ENCODE results near the gene TEX38.

TEX38 gene

GRCh38 chr1:46656643-46657042 is 15.0 kb upstream of the TEX38 start:
- TF ChIP-seq ZBTB7A (IDR thresholded peaks at IDR 0.05; ENCODE audit: low read depth) (no peak), EGR1 (IDR thresholded peaks at IDR 0.05) (no peak), YY1 (IDR thresholded peaks at IDR 0.05; ENCODE audit: low read depth) (no peak), FOXM1 (IDR thresholded peaks at IDR 0.05; ENCODE audit: borderline replicate concordance, low read depth) (no peak), NFIC (IDR thresholded peaks at IDR 0.05) (no peak), TCF12 (IDR thresholded peaks at IDR 0.05; ENCODE audit: low read depth) (no peak), CREB1 (IDR thresholded peaks at IDR 0.05; ENCODE audit: low read depth) (no peak), EP300 (IDR thresholded peaks at IDR 0.05; ENCODE audit: borderline replicate concordance) (no peak), RAD21 (IDR thresholded peaks at IDR 0.05; ENCODE audit: low read depth) (no peak), MAX (IDR thresholded peaks at IDR 0.05) (no peak), TEAD4 (IDR thresholded peaks at IDR 0.05) (no peak)
- TF ChIP-seq, protein P1, sequence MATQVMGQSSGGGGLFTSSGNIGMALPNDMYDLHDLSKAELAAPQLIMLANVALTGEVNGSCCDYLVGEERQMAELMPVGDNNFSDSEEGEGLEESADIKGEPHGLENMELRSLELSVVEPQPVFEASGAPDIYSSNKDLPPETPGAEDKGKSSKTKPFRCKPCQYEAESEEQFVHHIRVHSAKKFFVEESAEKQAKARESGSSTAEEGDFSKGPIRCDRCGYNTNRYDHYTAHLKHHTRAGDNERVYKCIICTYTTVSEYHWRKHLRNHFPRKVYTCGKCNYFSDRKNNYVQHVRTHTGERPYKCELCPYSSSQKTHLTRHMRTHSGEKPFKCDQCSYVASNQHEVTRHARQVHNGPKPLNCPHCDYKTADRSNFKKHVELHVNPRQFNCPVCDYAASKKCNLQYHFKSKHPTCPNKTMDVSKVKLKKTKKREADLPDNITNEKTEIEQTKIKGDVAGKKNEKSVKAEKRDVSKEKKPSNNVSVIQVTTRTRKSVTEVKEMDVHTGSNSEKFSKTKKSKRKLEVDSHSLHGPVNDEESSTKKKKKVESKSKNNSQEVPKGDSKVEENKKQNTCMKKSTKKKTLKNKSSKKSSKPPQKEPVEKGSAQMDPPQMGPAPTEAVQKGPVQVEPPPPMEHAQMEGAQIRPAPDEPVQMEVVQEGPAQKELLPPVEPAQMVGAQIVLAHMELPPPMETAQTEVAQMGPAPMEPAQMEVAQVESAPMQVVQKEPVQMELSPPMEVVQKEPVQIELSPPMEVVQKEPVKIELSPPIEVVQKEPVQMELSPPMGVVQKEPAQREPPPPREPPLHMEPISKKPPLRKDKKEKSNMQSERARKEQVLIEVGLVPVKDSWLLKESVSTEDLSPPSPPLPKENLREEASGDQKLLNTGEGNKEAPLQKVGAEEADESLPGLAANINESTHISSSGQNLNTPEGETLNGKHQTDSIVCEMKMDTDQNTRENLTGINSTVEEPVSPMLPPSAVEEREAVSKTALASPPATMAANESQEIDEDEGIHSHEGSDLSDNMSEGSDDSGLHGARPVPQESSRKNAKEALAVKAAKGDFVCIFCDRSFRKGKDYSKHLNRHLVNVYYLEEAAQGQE (IDR thresholded peaks at IDR 0.05; ENCODE audit: low read depth), result no peak

DNA sequence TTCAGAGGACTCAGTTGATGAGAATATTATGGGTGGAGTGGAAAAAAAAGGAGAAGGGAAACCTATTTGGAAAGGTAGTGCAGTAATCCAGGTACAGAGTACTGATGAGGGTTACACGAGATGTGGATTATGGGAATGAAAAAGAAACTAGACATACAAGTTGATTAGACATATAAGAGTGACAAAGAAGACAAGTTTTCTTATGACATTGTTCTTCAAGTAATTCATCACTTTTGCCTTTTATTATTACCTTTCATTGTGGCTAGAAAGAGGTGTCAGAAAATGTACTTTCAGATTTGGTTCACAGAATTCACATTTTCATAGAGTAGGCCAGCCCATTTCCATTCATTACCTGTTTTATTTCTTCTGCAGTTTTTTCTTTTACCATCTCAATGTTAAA is 13.9 kb upstream of the TEX38 start:
- no peak for TF ChIP-seq TEAD4 (IDR thresholded peaks at IDR 0.05)
- no peak for TF ChIP-seq EGR1 (IDR thresholded peaks at IDR 0.05)
- TF ChIP-seq, protein P1 (IDR thresholded peaks at IDR 0.05; ENCODE audit: low read depth), result no peak
- TF ChIP-seq FOXM1 (IDR thresholded peaks at IDR 0.05; ENCODE audit: borderline replicate concordance, low read depth), result no peak
- TF ChIP-seq TCF12 (IDR thresholded peaks at IDR 0.05; ENCODE audit: low read depth), result no peak
- no peak for TF ChIP-seq MAX (IDR thresholded peaks at IDR 0.05)
- no peak for TF ChIP-seq CEBPB (IDR thresholded peaks at IDR 0.05)
- TF ChIP-seq CREB1 (IDR thresholded peaks at IDR 0.05; ENCODE audit: low read depth), result no peak
- TF ChIP-seq ZBTB7A (IDR thresholded peaks at IDR 0.05; ENCODE audit: low read depth), result no peak
- TF ChIP-seq EP300 (IDR thresholded peaks at IDR 0.05; ENCODE audit: borderline replicate concordance), result no peak
- TF ChIP-seq RAD21 (IDR thresholded peaks at IDR 0.05; ENCODE audit: low read depth), result no peak
- TF ChIP-seq YY1 (IDR thresholded peaks at IDR 0.05; ENCODE audit: low read depth), result no peak
- no peak for TF ChIP-seq USF1 (IDR thresholded peaks at IDR 0.05)
- TF ChIP-seq NFIC (IDR thresholded peaks at IDR 0.05), result no peak
- TF ChIP-seq TAF1 (IDR thresholded peaks at IDR 0.05; ENCODE audit: low read depth), result no peak

DNA sequence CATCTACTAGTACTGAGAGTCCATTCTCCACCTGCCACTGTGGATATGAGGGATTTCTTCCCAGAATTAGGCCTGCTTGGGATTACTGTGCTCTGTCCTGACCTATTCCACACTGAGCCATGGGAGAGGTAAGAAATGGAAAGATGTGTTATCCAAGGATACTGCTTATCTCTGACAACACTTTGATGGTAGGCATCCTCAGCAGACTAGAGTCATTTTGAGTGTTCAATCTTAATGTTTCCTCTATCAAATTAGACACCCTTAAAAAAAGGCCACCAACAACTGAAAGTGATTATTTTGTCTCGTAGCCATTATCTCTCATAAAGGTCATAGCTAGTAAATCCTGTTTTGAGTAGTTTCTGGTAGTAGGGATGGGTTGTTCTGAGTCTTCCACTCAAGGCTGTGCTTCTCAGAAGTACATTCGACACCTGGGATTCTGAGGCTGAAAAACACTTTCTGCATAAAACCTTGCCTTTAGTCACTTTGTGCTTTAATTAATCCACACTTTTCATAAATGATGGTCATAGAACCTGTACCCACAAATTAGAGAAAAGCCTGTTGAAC is 12.3 kb upstream of the TEX38 start:
- TF ChIP-seq CREB1 (IDR thresholded peaks at IDR 0.05; ENCODE audit: low read depth) (no peak), NFIC (IDR thresholded peaks at IDR 0.05) (no peak), EP300 (IDR thresholded peaks at IDR 0.05; ENCODE audit: borderline replicate concordance) (no peak), CEBPB (IDR thresholded peaks at IDR 0.05) (no peak), RAD21 (IDR thresholded peaks at IDR 0.05; ENCODE audit: low read depth) (no peak), TCF12 (IDR thresholded peaks at IDR 0.05; ENCODE audit: low read depth) (no peak), ZBTB7A (IDR thresholded peaks at IDR 0.05; ENCODE audit: low read depth) (no peak)
- TF ChIP-seq, protein P1 (IDR thresholded peaks at IDR 0.05; ENCODE audit: low read depth), result no peak

GRCh38 chr1:46665983-46666382 is 5.7 kb upstream of the TEX38 start:
- no peak for TF ChIP-seq TAF1 (IDR thresholded peaks at IDR 0.05; ENCODE audit: low read depth)
- no peak for TF ChIP-seq NFIC (IDR thresholded peaks at IDR 0.05)
- TF ChIP-seq MAX (IDR thresholded peaks at IDR 0.05), result no peak
- no peak for TF ChIP-seq CREB1 (IDR thresholded peaks at IDR 0.05; ENCODE audit: low read depth)
- TF ChIP-seq, protein P1 (IDR thresholded peaks at IDR 0.05; ENCODE audit: low read depth), result no peak
- no peak for TF ChIP-seq CEBPB (IDR thresholded peaks at IDR 0.05)
- no peak for TF ChIP-seq YY1 (IDR thresholded peaks at IDR 0.05; ENCODE audit: low read depth)
- TF ChIP-seq ZBTB7A (IDR thresholded peaks at IDR 0.05; ENCODE audit: low read depth), result no peak
- no peak for TF ChIP-seq TEAD4 (IDR thresholded peaks at IDR 0.05)
- no peak for TF ChIP-seq EGR1 (IDR thresholded peaks at IDR 0.05)
- TF ChIP-seq USF1 (IDR thresholded peaks at IDR 0.05), result no peak
- no peak for TF ChIP-seq RAD21 (IDR thresholded peaks at IDR 0.05; ENCODE audit: low read depth)
- no peak for TF ChIP-seq EP300 (IDR thresholded peaks at IDR 0.05; ENCODE audit: borderline replicate concordance)
- no peak for TF ChIP-seq TCF12 (IDR thresholded peaks at IDR 0.05; ENCODE audit: low read depth)
- no peak for TF ChIP-seq FOXM1 (IDR thresholded peaks at IDR 0.05; ENCODE audit: borderline replicate concordance, low read depth)

Measured in Ishikawa (cell line).